Upper lobe of left lung (tissue), 6 donors: ENCODE measurements around the gene CCDC92. TPM values are rescaled to one million over a fixed set of nuclear protein-coding genes. Genes with fewer than 3 reads are reported as not detected.
A peak's percentile ranks its signal among the peaks of the same experiment; 100 is the strongest.
"Not testable (repeated sequence)": the region's sequence is repeated elsewhere in the genome, so short reads cannot be mapped to it uniquely, and the experiment has no call there.

ENCODE experiments used
- ATAC-seq, 2 donors: fragments of 200-7000 bp; cut with Tn5 transposase; one replicate each; pipeline ENCODE4 v1.9.1; 2022; ENCODE audit warnings: mild to moderate bottlenecking in 2 of 2, moderate library complexity in 2 of 2; ENCODE audit not compliant: low FRiP score in 2 of 2
- DNase-seq, 2 donors: peaks; one replicate each; pipeline ENCODE4 v3.0.0-alpha.2; 2019 to 2020
- H3K27ac ChIP-seq, 4 donors: fragments of 200-600 bp; sonication (generic); one replicate each; pipeline ENCODE4 v1.5.1; 2016 to 2019
- H3K27me3 ChIP-seq, 4 donors: fragments of 200-600 bp; sonication (generic); one replicate each; pipeline ENCODE4 v1.5.1; 2017 to 2019
- H3K36me3 ChIP-seq, 4 donors: fragments of 200-600 bp; sonication (generic); one replicate each; pipeline ENCODE4 v1.5.1; 2016 to 2019
- H3K4me1 ChIP-seq, 4 donors: fragments of 200-600 bp; sonication (generic); one replicate each; pipeline ENCODE4 v1.5.1; 2018 to 2019
- H3K4me3 ChIP-seq, 4 donors: fragments of 200-600 bp; sonication (generic); one replicate each; pipeline ENCODE4 v1.5.1; 2017 to 2019; ENCODE audit warnings: mild to moderate bottlenecking in 2 of 4, moderate library complexity in 1 of 4
- H3K9me3 ChIP-seq, 4 donors: fragments of 200-600 bp; sonication (generic); one replicate each; pipeline ENCODE4 v1.5.1; 2018 to 2019
- CTCF ChIP-seq, 6 experiments: fragments of 450-650 bp in 4 of 6; fragments of 200-600 bp in 2 of 6; sonication (generic) in 2 of 6; IDR thresholded peaks; one replicate each; pipeline ENCODE4 v1.5.1; 2016 to 2019; ENCODE audit warnings: antibody characterized with exemption in 6 of 6
- EP300 ChIP-seq, 4 donors: sonication (generic); formaldehyde crosslinking; IDR thresholded peaks; one replicate each; pipeline ENCODE4 v1.5.1; 2017; ENCODE audit warnings: antibody characterized with exemption in 4 of 4, control low read depth in 2 of 4
- POLR2A ChIP-seq, 4 donors: fragments of 450-650 bp; IDR thresholded peaks; one replicate each; pipeline ENCODE4 v1.5.1; 2016 to 2017; ENCODE audit warnings: antibody characterized with exemption in 4 of 4, mild to moderate bottlenecking in 2 of 4
- POLR2AphosphoS5 ChIP-seq, 2 donors: sonication (generic); formaldehyde crosslinking; IDR thresholded peaks; one replicate each; pipeline ENCODE4 v1.5.1; 2017; ENCODE audit warnings: antibody characterized with exemption in 2 of 2
- WGBS, 2 donors: methylation state at CpG; one replicate each; pipeline ENCODE4 v1.1.5; 2017 to 2018; 5-methylcytosine and 5-hydroxymethylcytosine counted together
- total RNA-seq, 6 donors: library from RNA; depleted of rRNA in 4 of 6; stranded (reverse); fragments of >200 nt in 4 of 6; gene quantifications; one replicate each; pipeline versions ENCODE4 v1.1.0 to v1.2.1, GENCODE V29; 2016 to 2021
- donor health status: DM: no; HTN: no; CAD: no; lungs with moderate emphysema.
- donor health status: DM: no; HTN: yes; CAD: no; lungs with severe emphysema.

Gene CCDC92
- total RNA-seq, 6 donors from 2014 or later = 33.8 to 48.9 (median 43.7) TPM

DNA sequence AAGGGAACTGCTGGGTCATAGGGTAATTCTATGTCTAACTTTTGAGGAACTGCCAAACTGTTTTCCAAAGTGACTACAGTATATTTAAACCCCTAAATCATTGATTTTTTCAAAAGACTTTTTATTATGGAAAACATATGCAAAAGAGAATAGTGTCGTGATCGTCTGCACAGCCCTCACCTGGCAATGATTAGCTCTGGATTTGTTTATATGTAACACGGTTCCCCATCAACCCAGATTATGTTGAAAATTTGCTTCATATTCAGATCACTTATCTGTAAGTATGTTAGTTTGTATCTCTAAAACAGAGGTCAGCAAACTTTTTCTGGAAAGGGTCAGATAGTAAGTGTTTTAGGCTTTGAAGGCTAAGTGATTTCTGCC is 52.7 kb downstream of the CCDC92 start:
- no peak for DNase-seq
- ATAC-seq = no peak
- no peaks in the 10 kb centered on the region for H3K36me3 ChIP-seq
- H3K27me3 ChIP-seq = no peaks in the 10 kb centered on the region
- no peak overlapping the region for H3K27ac ChIP-seq
- H3K4me1 ChIP-seq = no peaks in the 10 kb centered on the region
- H3K9me3 ChIP-seq = no peaks in the 10 kb centered on the region
- 76 to 77% methylated on average over 3 of the region's 3 CpGs for WGBS, 2 donors
- H3K4me3 ChIP-seq = no peak overlapping the region
- TF ChIP-seq CTCF (IDR thresholded peaks at IDR 0.05) (no peak), POLR2A (IDR thresholded peaks at IDR 0.05) (no peak), POLR2AphosphoS5 (IDR thresholded peaks at IDR 0.05) (no peak), EP300 (IDR thresholded peaks at IDR 0.05) (no peak)

DNA sequence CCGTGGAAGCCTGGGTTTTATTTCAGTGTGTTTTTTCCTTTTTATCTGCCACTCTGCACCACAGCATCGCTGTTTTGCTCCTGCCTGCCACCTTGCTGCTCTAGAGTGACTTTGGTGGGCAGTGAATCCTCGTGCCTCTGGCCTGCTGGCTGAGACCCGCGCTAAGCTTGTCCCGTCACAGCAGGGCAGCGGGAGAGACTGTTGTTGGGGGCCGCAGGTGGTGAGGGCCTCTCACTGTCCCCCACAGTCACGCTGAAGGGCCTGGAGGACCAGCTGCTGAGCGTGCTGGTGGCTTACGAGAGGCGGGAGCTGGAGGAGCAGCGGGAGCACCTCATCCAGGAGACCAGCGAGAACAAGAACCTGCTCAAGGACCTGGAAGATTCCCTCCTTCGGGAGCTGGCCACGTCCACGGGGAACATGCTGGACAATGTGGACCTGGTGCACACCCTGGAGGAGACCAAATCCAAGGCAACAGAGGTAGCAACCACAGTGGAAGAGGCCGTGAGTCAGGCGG is 55.2 kb downstream of the CCDC92 start:
- no peaks in the 10 kb centered on the region for H3K36me3 ChIP-seq
- no peak overlapping the region for H3K27ac ChIP-seq
- no peaks in the 10 kb centered on the region for H3K4me1 ChIP-seq
- no peak overlapping the region for H3K4me3 ChIP-seq
- no peak for TF ChIP-seq POLR2A (IDR thresholded peaks at IDR 0.05)
- no peak for TF ChIP-seq EP300 (IDR thresholded peaks at IDR 0.05)
- TF ChIP-seq CTCF (IDR thresholded peaks at IDR 0.05) = no peak
- TF ChIP-seq POLR2AphosphoS5 (IDR thresholded peaks at IDR 0.05) = no peak
- 91% methylated on average over 19 of the region's 19 CpGs for WGBS, 2 donors
- DNase-seq (no peak), ATAC-seq (no peak)
- H3K9me3 ChIP-seq = no peaks in the 10 kb centered on the region
- H3K27me3 ChIP-seq = no peaks in the 10 kb centered on the region

DNA sequence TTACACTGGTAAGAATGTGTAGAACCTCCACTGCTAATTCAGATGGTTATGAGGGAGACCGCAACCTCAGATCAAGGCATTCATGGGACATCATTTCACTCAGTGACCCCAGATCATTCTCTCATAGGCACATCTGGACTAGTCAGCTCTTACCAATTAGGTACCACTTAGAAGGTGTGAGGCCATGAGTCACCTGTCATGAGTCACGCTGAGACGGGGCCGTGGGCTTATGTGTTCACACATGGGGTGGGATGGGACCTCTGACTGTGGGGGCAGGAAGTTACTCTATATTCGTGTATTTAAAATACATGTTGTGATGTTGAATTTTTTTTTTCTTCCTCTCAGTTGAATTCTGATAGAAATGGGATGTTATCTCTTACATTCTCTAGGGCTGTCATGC is 55.9 kb downstream of the CCDC92 start:
- WGBS, 2 donors = 69 to 79% methylated on average over 5 of the region's 5 CpGs
- H3K27ac ChIP-seq = no peak overlapping the region
- no peak for TF ChIP-seq POLR2AphosphoS5 (IDR thresholded peaks at IDR 0.05)
- H3K27me3 ChIP-seq = no peaks in the 10 kb centered on the region
- no peak overlapping the region for H3K4me3 ChIP-seq
- ATAC-seq = no peak
- no peaks in the 10 kb centered on the region for H3K36me3 ChIP-seq
- no peaks in the 10 kb centered on the region for H3K4me1 ChIP-seq
- H3K9me3 ChIP-seq = no peaks in the 10 kb centered on the region
- no peak for DNase-seq

GRCh38 chr12:123914726-123915333 is 57.8 kb downstream of the CCDC92 start:
- Histone ChIP-seq H3K4me1 (no peaks in the 10 kb centered on the region), H3K9me3 (no peaks in the 10 kb centered on the region), H3K27ac (no peak overlapping the region), H3K36me3 (no peaks in the 10 kb centered on the region), H3K4me3 (no peak overlapping the region), H3K27me3 (no peaks in the 10 kb centered on the region)
- WGBS, 2 donors = 72 to 76% methylated on average over 15 to 20 of the region's 20 CpGs
- DNase-seq (no peak), ATAC-seq (peak; percentile 21 to 32)
- no peak for TF ChIP-seq POLR2A (IDR thresholded peaks at IDR 0.05)
- TF ChIP-seq POLR2AphosphoS5 (IDR thresholded peaks at IDR 0.05) = no peak
- TF ChIP-seq EP300 (IDR thresholded peaks at IDR 0.05) = no peak
- TF ChIP-seq CTCF (IDR thresholded peaks at IDR 0.05) = no peak

DNA sequence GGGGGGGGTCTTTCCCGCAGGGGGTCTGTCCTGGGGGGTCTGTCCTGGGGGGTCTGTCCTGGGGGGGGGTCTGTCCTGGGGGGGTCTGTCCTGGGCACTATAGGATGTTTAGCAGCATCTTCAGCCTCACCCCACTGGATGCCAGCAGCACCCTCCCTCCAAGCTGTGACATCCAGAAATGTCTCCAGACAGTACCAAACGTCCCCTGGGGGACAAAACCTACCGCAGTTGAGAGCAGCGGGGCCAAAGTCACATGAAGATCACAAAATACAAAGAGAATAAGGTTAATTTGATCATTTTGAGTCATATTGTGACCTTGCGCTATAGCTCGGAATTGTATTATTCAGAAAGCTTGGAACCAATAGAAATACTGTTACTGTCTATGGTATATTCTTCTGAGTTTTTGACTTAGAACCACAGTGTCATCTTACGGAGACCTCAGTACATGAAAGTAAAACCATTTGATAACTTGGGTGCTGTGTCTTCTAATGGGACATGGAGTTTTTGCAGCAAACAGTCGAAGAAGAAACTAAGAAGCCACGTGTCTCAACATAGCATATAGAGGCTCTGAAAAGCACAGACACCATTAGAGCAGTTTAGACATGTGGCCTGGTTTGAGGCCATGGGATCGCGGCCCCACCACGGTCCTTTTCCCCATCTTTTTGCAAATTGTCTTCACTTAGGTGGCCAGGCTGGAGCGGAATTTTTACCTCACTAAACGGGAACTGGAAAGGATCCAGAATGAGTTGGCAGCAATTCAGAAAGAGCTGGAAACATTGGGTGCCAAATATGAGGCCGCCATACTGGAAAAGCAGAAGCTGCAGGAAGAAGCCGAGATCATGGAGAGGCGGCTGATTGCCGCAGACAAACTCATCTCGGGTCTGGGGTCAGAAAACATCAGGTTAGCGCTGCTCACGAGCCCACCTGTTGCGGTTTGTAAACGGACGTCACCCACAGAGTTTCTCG is 59.9 kb downstream of the CCDC92 start:
- Histone ChIP-seq H3K4me3 (no peak overlapping the region), H3K27ac (no peak overlapping the region), H3K4me1 (peaks cover 0 to 6% (median 0%) of the 10 kb centered on the region in 4 donors), H3K9me3 (no peaks in the 10 kb centered on the region), H3K36me3 (no peaks in the 10 kb centered on the region), H3K27me3 (no peaks in the 10 kb centered on the region)
- DNase-seq (no peak), ATAC-seq (no peak)
- 77 to 78% methylated on average over 24 of the region's 25 CpGs for WGBS, 2 donors
- TF ChIP-seq EP300 (IDR thresholded peaks at IDR 0.05) (no peak), CTCF (IDR thresholded peaks at IDR 0.05) (no peak), POLR2AphosphoS5 (IDR thresholded peaks at IDR 0.05) (no peak), POLR2A (IDR thresholded peaks at IDR 0.05) (no peak)

DNA sequence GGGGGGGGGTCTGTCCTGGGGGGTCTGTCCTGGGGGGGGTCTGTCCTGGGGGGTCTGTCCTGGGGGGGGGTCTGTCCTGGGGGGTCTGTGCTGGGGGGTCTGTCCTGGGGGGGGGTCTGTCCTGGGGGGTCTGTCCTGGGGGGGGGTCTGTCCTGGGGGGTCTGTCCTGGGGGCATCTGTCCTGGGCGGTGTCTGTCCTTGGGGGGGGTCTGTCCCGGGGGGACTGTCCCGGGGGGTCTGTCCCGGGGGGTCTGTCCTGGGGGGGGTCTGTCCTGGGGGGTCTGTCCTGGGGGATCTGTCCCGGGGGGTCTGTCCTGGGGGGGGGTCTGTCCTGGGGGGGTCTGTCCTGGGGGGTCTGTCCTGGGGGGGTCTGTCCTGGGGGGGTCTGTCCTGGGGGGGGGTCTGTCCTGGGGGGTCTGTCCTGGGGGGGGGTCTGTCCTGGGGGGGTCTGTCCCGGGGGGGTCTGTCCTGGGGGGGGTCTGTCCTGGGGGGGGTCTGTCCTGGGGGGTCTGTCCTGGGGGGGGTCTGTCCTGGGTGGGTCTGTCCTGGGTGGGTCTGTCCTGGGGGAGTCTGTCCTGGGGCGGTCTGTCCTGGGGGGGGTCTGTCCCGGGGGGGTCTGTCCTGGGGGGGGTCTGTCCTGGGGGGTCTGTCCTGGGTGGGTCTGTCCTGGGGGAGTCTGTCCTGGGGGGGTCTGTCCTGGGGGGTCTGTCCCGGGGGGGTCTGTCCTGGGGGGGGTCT is 60.8 kb downstream of the CCDC92 start:
- ATAC-seq, H3K36me3 ChIP-seq, H3K9me3 ChIP-seq, H3K4me3 ChIP-seq, H3K27me3 ChIP-seq, DNase-seq, H3K27ac ChIP-seq: not testable (repeated sequence)
- no CpG with 5 or more reads among the region's 9 CpGs for WGBS, 2 donors
- peaks cover 0 to 10% (median 0%) of the 10 kb centered on the region in 4 donors for H3K4me1 ChIP-seq
